NCI-H2196 treated with DMSO at 0.1 percent for 48 hours (cell line): Measurements from ENCODE around the gene OSM.
"Not testable (repeated sequence)": the region's sequence is repeated elsewhere in the genome, so short reads cannot be mapped to it uniquely, and the experiment has no call there.

Experiments used
- DNase-seq: peaks from one replicate; lab custom pipeline; 2025; ENCODE audit not compliant: unreplicated experiment; lab: John Stamatoyannopoulos, UW

The OSM gene

GRCh38 chr22:30230330-30230729 is 36.3 kb downstream of the OSM start:
- no peak for DNase-seq

GRCh38 chr22:30228509-30229359 is 37.9 kb downstream of the OSM start:
- DNase-seq, result no peak

GRCh38 chr22:30227438-30228228 is 39.0 kb downstream of the OSM start:
- no peak for DNase-seq

- DNase-seq, result no peak
These were observed 40.3 kb downstream of the OSM start for GRCh38 chr22:30226192-30226832.

GRCh38 chr22:30225220-30225927 is 41.3 kb downstream of the OSM start:
- no peak for DNase-seq

GRCh38 chr22:30224161-30224857 is 42.3 kb downstream of the OSM start:
- DNase-seq, result no peak

GRCh38 chr22:30223303-30223702 is 43.3 kb downstream of the OSM start:
- DNase-seq, result no peak

- no peak for DNase-seq
These were observed 44.3 kb downstream of the OSM start for GRCh38 chr22:30222321-30222720.

- DNase-seq, result no peak
These were observed 45.3 kb downstream of the OSM start for GRCh38 chr22:30221121-30221992.

GRCh38 chr22:30220338-30221012 is 46.2 kb downstream of the OSM start:
- no peak for DNase-seq

- DNase-seq, result no peak
These were observed 46.9 kb downstream of the OSM start for GRCh38 chr22:30219668-30220278.

- DNase-seq, result no peak
These were observed 47.5 kb downstream of the OSM start for GRCh38 chr22:30219049-30219654.

GRCh38 chr22:30217698-30218560 is 48.7 kb downstream of the OSM start:
- no peak for DNase-seq

GRCh38 chr22:30216710-30217109 is 49.9 kb downstream of the OSM start:
- DNase-seq, result no peak

- not testable (repeated sequence) for DNase-seq
These were observed 50.4 kb downstream of the OSM start for GRCh38 chr22:30216272-30216671.

GRCh38 chr22:30214703-30215407 is 51.8 kb downstream of the OSM start:
- DNase-seq, result no peak
